Measurements from ENCODE around the gene CYFIP1. TPM values are rescaled to one million over a fixed set of nuclear protein-coding genes. Genes with fewer than 3 reads are reported as not detected.

CYFIP1 gene
- total RNA-seq, 2 donors from 2014 or later: 21.1 to 32.7 TPM

- TF ChIP-seq, protein P1, sequence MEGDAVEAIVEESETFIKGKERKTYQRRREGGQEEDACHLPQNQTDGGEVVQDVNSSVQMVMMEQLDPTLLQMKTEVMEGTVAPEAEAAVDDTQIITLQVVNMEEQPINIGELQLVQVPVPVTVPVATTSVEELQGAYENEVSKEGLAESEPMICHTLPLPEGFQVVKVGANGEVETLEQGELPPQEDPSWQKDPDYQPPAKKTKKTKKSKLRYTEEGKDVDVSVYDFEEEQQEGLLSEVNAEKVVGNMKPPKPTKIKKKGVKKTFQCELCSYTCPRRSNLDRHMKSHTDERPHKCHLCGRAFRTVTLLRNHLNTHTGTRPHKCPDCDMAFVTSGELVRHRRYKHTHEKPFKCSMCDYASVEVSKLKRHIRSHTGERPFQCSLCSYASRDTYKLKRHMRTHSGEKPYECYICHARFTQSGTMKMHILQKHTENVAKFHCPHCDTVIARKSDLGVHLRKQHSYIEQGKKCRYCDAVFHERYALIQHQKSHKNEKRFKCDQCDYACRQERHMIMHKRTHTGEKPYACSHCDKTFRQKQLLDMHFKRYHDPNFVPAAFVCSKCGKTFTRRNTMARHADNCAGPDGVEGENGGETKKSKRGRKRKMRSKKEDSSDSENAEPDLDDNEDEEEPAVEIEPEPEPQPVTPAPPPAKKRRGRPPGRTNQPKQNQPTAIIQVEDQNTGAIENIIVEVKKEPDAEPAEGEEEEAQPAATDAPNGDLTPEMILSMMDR (IDR thresholded peaks at IDR 0.05): no peak
- Histone ChIP-seq H3K4me1 (no peaks in the 10 kb centered on the region), H3K27ac (no peak overlapping the region), H3K27me3 (no peaks in the 10 kb centered on the region), H3K9me3 (no peaks in the 10 kb centered on the region), H3K4me3 (no peak overlapping the region), H3K36me3 (peaks cover 47% of the 10 kb centered on the region)
- no peak for DNase-seq (ENCODE audit: low spot score)
Measured at GRCh38 chr15:22880981-22881738, 99.0 kb downstream of the CYFIP1 start.

- TF ChIP-seq, protein P1 (IDR thresholded peaks at IDR 0.05): no peak
- Histone ChIP-seq H3K9me3 (no peaks in the 10 kb centered on the region), H3K4me3 (no peak overlapping the region), H3K27ac (no peak overlapping the region), H3K36me3 (peaks cover 47% of the 10 kb centered on the region), H3K4me1 (no peaks in the 10 kb centered on the region), H3K27me3 (no peaks in the 10 kb centered on the region)
- DNase-seq (ENCODE audit: low spot score): no peak
Measured at GRCh38 chr15:22880068-22880980, 99.8 kb downstream of the CYFIP1 start.

- TF ChIP-seq, protein P1 (IDR thresholded peaks at IDR 0.05): no peak
- peaks cover 65% of the 10 kb centered on the region for H3K36me3 ChIP-seq
- H3K4me1 ChIP-seq: no peaks in the 10 kb centered on the region
- H3K27ac ChIP-seq: no peak overlapping the region
- no peak overlapping the region for H3K4me3 ChIP-seq
- H3K27me3 ChIP-seq: no peaks in the 10 kb centered on the region
- no peak for DNase-seq (ENCODE audit: low spot score)
- no peaks in the 10 kb centered on the region for H3K9me3 ChIP-seq
Measured at GRCh38 chr15:22878103-22878502, 102.1 kb downstream of the CYFIP1 start.

DNA sequence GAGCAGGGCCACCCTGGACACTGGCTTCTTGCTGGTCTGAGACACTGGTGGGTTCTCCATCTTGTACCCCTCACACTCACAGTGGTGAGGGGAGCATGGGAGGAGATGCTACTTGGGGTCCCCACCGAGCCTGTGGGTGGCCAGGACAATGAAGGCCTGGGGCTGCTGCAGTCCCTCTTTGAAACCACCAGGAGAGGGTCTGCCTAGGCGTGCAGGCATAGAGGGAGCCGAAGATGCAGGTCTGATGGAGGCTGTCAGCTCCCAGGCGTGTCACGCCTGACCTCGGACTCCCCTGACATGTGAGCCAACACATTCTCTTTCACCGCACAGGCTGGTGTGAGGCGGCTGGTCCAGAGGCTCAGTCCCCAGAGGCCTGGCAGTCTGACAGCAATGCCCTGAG, 102.6 kb downstream of the CYFIP1 start:
- no peak for DNase-seq (ENCODE audit: low spot score)
- H3K4me3 ChIP-seq: no peak overlapping the region

DNA sequence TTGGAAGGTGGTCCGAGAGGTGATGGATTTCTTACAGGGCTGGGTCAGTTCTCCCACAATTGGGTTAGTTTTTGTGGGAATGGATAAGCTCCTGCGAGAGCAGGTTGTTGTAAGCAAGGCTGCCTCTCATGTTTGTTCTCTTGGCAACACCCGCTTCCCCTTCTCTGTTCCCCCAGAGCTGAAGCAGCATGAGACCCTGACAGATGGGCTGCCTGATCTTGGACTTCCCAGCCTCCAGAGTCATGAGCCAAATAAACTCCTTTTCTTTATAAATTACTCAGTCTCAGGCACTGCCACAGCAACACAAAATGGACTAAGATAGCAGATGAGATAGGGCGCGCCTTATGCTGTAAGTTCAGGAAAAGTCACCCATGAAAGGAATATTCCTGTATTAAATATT, 103.1 kb downstream of the CYFIP1 start:
- DNase-seq (ENCODE audit: low spot score): no peak
- Histone ChIP-seq H3K27me3 (no peaks in the 10 kb centered on the region), H3K4me3 (no peak overlapping the region), H3K27ac (no peak overlapping the region), H3K4me1 (no peaks in the 10 kb centered on the region), H3K9me3 (no peaks in the 10 kb centered on the region), H3K36me3 (peaks cover 65% of the 10 kb centered on the region)
- TF ChIP-seq, protein P1 (IDR thresholded peaks at IDR 0.05): no peak

More for the DNA sequence above, 102.6 kb downstream of the CYFIP1 start:
- peaks cover 65% of the 10 kb centered on the region for H3K36me3 ChIP-seq
- no peak overlapping the region for H3K27ac ChIP-seq
- H3K9me3 ChIP-seq: no peaks in the 10 kb centered on the region
- no peaks in the 10 kb centered on the region for H3K4me1 ChIP-seq
- TF ChIP-seq, protein P1 (IDR thresholded peaks at IDR 0.05): no peak
- H3K27me3 ChIP-seq: no peaks in the 10 kb centered on the region

Measured in right atrium auricular region (tissue), 2 donors.